ENCODE data around the gene POR. TPM values are rescaled to one million over a fixed set of nuclear protein-coding genes. Genes with fewer than 3 reads are reported as not detected.
"Not testable (repeated sequence)": the region's sequence is repeated elsewhere in the genome, so short reads cannot be mapped to it uniquely, and the experiment has no call there.

Gene POR
- total RNA-seq, 1 experiment from 2014 or later = 144 TPM

- in situ Hi-C loops (cut with HindIII; ENCODE audit: low pct_unique_long_range_greater_than_20kb, low sequenced_read_pairs) = no loop called here
- DNase-seq (ENCODE audit: low read depth) = no peak
Observed at GRCh38 chr7:75881436-75882095, 33.4 kb upstream of the POR start.

- in situ Hi-C loops (cut with HindIII; ENCODE audit: low pct_unique_long_range_greater_than_20kb, low sequenced_read_pairs); DNase-seq (ENCODE audit: low read depth): not testable (repeated sequence)
Observed at GRCh38 chr7:75883265-75883824, 31.6 kb upstream of the POR start.

- in situ Hi-C loops (cut with HindIII; ENCODE audit: low pct_unique_long_range_greater_than_20kb, low sequenced_read_pairs) = no loop called here
- DNase-seq (ENCODE audit: low read depth) = no peak
Observed at GRCh38 chr7:75884476-75884875, 30.5 kb upstream of the POR start.

- DNase-seq (ENCODE audit: low read depth) = no peak
- in situ Hi-C loops (cut with HindIII; ENCODE audit: low pct_unique_long_range_greater_than_20kb, low sequenced_read_pairs) = no loop called here
Observed at GRCh38 chr7:75885036-75885435, 29.9 kb upstream of the POR start.

GRCh38 chr7:75887669-75888369 is 27.1 kb upstream of the POR start:
- DNase-seq (ENCODE audit: low read depth) = no peak
- in situ Hi-C loops (cut with HindIII; ENCODE audit: low pct_unique_long_range_greater_than_20kb, low sequenced_read_pairs) = no loop called here

- DNase-seq (ENCODE audit: low read depth) = no peak
- in situ Hi-C loops (cut with HindIII; ENCODE audit: low pct_unique_long_range_greater_than_20kb, low sequenced_read_pairs) = no loop called here
Observed at GRCh38 chr7:75888464-75889222, 26.3 kb upstream of the POR start.

DNA sequence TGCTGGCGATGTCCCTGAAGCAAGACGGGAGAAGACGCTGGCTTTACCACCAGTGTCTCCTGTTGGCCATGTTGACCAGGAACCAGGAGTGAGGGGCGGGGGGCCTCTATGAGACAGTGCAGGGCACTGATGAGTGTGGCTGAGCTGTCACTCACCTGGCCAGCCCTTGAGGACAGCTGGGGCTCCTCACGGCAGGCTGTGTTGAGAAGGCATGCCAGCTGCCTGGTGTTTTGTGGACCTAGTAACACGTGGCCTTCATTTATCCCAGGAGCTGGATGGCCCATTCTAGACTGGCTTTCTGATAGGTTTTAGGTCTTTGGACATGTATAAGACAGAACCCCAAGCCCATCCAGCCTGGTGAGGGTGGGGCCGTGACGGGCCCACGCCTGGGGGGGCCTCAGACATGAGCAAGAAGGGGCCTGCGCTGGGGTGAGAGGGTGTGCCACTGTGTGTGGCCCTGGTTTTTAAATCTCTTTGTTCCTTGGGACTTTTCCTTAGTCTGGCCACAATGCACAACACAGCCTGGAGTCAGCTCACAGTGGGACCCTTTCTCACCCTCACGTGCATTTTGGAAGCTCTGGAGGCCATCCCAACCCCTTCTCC is 25.6 kb upstream of the POR start:
- no peak for DNase-seq (ENCODE audit: low read depth)
- in situ Hi-C loops (cut with HindIII; ENCODE audit: low pct_unique_long_range_greater_than_20kb, low sequenced_read_pairs) = no loop called here

DNA sequence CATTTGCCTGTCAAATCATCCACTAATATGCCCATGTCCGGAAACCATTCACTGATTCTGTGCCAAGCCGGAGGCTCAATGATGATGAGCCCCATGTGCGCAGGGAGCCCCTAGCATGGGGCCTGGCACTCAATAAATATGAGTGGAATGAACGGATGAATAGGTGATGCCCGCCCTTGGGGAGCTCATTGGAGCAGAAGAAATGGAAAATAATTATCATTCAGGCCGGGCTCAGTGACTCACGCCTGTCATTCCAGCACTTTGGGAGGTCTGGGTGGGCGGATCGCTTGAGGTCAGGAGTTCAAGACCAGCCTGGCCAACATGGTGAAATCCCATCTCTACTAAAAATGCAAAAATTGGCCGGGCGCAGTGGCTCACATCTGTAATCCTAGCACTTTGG is 25.1 kb upstream of the POR start:
- in situ Hi-C loops (cut with HindIII; ENCODE audit: low pct_unique_long_range_greater_than_20kb, low sequenced_read_pairs) = no loop called here
- DNase-seq (ENCODE audit: low read depth) = no peak

GRCh38 chr7:75891237-75891636 is 23.7 kb upstream of the POR start:
- in situ Hi-C loops (cut with HindIII; ENCODE audit: low pct_unique_long_range_greater_than_20kb, low sequenced_read_pairs); DNase-seq (ENCODE audit: low read depth): not testable (repeated sequence)

DNA sequence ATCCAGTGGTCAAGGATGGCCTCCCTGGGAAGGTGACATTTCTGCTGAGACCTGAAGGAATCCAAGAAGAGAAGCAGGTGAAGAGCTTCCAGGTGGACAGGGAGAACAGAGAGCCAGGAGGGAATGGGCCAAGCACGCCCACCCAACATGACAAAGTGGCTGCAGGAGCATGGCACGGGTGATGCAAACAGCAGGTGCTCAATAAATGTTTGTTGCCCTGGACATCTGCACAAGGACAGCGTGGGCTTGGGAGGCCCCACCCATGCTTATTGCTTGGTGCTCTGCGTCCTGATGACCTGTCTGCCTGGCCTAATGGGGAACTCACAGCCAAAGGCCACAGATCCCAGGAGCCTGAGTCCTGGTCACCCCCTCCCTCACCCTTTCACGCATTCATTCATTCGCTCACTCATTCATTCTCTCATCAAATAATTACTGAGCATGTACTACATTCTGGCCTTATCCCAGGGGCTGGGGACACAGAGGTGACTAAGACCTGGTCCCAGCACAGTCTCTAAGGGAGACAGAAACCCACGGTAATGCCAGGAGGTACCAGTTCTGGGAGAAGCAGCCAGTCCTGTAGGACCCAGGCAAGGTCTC is 23.0 kb upstream of the POR start:
- in situ Hi-C loops (cut with HindIII; ENCODE audit: low pct_unique_long_range_greater_than_20kb, low sequenced_read_pairs) = no loop called here
- no peak for DNase-seq (ENCODE audit: low read depth)

DNA sequence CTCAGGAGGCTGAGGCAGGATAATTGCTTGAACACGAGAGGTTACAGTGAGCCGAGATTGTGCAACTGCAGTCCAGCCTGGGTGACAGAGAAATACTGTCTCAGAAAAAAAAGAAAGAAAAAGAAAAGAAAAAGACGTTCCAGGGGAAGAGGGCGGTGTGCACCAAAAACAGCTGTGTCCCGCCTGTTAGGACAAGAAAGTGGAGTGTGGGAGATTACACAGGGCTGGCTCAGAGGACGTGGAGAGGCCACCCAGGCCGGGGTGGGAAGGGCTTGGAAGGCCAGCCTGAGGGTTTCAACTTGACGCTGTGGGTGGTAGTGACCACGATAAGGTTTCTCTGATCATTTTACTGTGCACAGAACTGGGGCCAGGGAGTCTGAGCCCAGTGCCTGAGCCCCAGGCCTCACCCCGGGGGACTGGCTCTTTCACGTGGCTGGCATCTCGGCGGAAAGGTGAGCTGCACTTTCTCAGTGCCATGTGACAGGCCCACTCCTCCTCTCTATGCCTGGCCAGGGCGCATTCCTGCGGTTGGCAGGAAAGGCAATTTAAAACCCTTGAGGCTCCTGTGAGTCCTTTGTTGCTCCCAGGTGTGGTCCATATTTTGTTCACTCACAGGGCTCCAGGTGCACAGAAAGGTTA is 22.2 kb upstream of the POR start:
- in situ Hi-C loops (cut with HindIII; ENCODE audit: low pct_unique_long_range_greater_than_20kb, low sequenced_read_pairs) = no loop called here
- DNase-seq (ENCODE audit: low read depth) = no peak

GRCh38 chr7:75896803-75897327 is 18.1 kb upstream of the POR start:
- in situ Hi-C loops (cut with HindIII; ENCODE audit: low pct_unique_long_range_greater_than_20kb, low sequenced_read_pairs) = no loop called here
- no peak for DNase-seq (ENCODE audit: low read depth)

DNA sequence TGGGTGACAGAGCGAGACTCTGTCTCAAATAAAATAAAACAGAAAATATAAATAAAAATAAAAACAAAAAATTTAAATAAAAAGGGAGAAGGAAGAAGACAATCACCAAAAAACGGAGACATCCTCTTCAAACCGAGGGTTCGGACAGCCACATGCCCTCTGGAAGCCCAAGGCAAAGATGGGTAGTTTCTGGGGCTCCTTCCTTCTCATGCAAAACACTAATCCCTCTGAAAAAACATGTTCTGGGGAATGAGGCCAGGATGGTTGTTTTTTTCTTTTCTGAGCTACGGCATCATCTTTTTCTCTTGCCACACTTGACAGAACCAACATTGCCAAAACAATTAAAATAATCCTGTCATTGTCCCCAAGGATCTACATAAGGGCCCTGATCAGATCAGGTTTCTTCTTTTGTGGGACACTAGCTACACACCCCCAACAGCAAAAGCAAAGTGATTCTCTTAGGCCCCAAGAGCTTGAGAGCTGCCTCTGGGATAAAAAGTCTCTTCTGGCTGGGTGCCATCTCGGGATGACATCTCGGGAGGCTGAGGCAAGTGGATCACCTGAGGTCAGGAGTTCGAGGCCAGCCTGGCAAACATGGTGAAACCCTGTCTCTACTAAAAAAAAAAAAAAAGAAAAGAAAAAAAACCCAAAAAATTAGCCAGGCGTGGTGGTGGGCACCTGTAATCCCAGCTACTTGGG is 14.2 kb upstream of the POR start:
- in situ Hi-C loops (cut with HindIII; ENCODE audit: low pct_unique_long_range_greater_than_20kb, low sequenced_read_pairs) = loop anchor here (10.0 kb wide), 1 partner anchor 54 kb away; no protein-coding TSS in a partner anchor

DNA sequence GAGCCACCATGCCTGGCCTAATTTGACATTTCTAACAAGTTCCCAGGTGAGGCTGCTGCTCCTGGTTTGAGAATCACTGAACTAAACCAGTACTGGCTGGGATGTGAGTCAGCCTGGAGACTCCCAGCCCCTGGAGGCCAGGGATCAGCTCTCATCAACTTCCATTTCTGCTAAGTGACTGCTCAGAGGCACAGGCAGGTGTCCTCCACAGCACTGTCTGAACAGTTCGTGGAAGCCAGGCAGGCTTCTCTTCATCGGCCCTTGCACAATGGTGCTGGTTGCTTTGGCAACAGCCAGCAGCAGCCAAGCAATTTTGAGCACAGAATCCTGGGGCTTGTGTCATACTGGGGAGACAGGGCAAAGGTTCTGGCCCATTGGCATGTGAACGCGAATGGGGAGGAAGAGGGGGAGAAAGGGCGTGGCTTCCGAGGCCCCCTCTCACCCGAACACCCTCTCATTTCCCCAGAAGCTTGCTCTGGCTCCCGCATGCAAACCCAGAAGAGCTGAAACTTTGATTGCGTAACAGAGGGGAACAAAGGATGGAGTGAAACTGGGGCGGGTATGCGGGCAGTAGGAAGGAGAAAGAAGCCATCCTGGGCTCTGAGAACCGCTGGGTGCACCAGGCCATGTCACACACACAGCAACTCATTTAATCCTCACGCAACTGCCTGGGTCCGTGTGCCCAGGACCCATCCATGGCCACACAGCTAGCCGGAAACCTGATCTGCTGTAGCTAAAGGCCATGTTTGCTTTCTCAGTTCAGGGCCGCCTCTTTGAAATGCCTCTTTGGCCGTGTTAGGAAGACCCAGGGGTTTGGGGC is 9.0 kb upstream of the POR start:
- no peak for DNase-seq (ENCODE audit: low read depth)
- in situ Hi-C loops (cut with HindIII; ENCODE audit: low pct_unique_long_range_greater_than_20kb, low sequenced_read_pairs) = loop anchor here (10.0 kb wide), 1 partner anchor 49 kb away; no protein-coding TSS in a partner anchor

More for the DNA sequence above, 14.2 kb upstream of the POR start:
- no peak for DNase-seq (ENCODE audit: low read depth)

DNA sequence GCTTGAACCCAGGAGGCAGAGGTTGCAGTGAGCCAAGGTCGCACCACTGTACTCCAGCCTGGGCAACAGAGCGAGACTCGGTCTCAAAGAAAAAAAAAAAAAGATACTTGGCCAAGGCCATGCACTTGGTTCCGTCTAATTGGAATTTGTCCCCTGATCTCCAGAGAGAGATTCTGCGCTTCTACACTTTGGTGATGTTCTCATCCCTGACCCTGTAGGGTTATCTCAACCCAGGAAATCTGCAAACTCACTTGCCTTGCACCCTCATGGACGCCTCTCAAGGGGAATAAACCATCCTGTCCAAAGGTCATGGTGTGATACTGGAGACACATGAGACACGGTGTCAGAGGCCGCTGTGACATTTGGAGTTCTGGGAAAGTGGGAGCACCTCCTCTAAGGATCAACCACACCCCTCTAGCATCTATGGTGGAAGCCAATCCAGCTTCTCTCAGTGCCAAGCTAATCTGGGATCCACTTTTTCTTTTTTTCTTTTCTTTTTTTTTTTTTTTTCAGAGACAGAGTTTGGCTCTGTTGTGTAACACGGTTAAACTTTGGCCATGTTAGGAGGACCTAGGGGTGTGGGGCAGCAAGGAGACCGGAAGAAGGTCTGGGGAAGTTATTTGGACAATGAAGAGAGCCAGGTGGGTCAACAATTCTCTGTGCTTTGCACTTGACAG is 7.8 kb upstream of the POR start:
- DNase-seq (ENCODE audit: low read depth) = no peak
- in situ Hi-C loops (cut with HindIII; ENCODE audit: low pct_unique_long_range_greater_than_20kb, low sequenced_read_pairs) = loop anchor here (10.0 kb wide), 1 partner anchor 48 kb away; no protein-coding TSS in a partner anchor

- in situ Hi-C loops (cut with HindIII; ENCODE audit: low pct_unique_long_range_greater_than_20kb, low sequenced_read_pairs) = loop anchor here (10.0 kb wide), 1 partner anchor 47 kb away; no protein-coding TSS in a partner anchor
- DNase-seq (ENCODE audit: low read depth) = not testable (repeated sequence)
Observed at GRCh38 chr7:75907668-75908039, 7.3 kb upstream of the POR start.

Data from Caki2 (cell line).